GM21723 (cell line): ENCODE data around the gene HES5.
A peak's percentile ranks its signal among the peaks of the same experiment; 100 is the strongest.
"Not testable (repeated sequence)": the region's sequence is repeated elsewhere in the genome, so short reads cannot be mapped to it uniquely, and the experiment has no call there.

Source experiments
- ATAC-seq: cut with Tn5 transposase; IDR thresholded peaks from one replicate; pipeline ENCODE4 v1.9.1; 2021; ENCODE audit warnings: mild to moderate bottlenecking, moderate library complexity; ENCODE audit not compliant: unreplicated experiment

The HES5 gene, protein sequence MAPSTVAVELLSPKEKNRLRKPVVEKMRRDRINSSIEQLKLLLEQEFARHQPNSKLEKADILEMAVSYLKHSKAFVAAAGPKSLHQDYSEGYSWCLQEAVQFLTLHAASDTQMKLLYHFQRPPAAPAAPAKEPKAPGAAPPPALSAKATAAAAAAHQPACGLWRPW

DNA sequence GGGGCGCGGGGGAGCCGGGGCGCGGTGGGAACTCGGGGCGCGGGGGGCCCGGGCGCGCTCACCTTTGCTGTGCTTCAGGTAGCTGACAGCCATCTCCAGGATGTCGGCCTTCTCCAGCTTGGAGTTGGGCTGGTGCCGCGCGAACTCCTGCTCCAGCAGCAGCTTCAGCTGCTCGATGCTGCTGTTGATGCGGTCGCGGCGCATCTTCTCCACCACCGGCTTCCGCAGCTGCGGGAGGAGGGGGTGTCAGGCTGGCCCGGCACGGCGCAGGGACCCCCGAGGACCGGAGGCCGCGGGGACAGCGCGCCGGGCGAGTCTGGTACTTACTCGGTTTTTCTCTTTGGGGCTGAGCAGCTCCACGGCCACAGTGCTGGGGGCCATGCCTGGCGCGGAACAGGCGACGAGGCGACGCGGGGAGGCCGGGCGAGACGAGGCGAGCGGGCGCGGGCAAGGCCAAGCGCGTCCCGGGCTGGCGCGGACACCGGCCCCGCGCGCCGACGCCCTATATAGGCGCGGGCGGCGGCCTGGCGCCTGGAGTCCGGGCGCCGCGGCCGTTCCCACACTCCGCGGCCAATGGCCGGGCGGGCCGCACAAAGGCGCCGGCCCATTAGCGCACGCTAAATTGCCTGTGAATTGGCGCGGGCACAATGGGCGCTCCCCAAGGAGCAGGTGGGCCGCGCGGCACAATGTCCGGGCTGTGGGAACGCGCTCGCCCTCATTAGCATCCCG is at the start of gene HES5:
Gene HES5, minus strand, starts transcription at position 480 of the 729 bp plus-strand sequence. Its CDS starts 99 bp downstream, at position 381.
- ATAC-seq: no peak

DNA sequence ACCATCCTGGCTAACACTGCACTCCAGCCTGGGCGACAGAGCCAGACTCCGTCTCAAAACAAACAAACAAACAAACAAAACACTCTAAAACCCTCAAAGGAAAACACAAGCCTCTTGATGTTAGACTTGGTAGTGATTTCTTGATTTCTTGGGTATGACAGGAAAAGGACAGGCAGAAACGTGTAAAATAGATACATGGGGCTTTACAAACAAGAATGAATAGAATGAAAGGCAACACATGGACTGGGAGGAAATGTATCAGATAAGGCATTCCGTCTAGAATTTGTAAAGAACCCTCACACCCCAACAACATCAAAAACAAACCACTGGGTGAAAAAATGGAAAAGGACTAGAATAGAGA is 48.7 kb upstream of the HES5 start:
- no peak for ATAC-seq

DNA sequence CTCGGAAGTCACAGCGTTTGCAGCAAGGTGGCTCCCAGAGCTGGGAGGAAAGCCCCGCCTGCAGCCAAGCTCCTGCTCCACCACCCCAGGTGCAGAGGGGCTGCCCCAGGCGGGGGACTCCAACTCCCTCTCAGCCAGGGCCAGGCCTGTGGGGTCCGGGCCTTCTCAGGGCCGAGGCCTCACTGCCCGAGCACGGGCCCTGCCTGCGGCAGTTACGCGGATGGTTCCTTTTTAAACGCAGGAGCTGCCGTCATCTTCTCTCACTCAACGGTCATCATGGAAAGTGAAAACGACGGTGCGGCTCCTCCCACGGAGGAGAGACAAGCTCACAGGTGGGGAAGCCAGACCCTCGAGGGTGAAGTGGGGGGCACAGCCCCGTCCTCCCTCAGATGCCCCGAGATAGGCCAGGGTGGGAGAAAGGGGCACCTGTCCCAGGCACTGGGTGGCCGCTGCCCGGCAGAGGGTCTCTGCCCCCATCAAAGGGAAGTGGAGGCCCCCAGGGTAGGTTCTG is 47.6 kb upstream of the HES5 start:
- peak; percentile 40 for ATAC-seq

DNA sequence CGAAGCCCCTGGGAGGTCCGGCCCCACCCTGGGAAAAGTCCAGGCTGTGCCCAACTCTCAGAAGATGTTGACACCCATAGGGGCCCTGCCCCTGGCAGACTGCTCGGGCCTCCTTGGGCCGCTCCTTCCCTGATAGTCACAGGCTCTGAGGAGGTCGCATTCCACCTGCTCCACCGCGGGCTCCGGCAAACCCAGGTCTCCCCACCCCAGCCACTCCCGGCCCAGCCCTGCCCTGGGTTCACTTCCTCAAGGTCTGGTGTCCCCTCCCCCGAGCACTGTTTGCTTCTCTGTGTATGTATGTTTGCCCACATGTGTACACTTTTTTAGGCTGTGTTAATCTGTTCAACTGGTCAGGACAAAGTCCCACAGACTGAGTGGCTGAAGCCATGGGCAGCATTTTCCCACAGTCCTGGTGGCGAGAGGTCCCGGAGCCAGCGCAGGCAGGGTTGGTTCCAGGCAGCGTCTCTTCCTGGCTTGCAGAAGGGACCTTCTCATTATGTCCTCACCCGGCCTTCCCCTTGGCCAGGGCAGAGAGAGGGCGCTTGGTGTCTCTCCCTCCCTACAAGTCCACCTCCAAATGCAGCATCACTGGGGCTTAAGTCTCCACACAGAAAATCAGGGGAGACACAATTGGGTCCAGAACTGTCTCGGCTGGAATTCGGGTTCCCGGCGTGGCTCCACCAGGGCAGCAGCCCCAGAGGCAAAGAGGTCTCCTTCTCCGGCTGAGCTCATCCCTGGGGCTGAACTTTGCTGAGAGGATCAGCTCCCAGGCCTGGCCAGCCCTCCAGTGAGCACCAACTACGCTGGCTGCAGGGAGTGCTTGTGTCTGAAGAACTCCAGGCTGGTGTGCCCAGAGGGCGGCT is 46.0 kb upstream of the HES5 start:
- ATAC-seq: no peak

DNA sequence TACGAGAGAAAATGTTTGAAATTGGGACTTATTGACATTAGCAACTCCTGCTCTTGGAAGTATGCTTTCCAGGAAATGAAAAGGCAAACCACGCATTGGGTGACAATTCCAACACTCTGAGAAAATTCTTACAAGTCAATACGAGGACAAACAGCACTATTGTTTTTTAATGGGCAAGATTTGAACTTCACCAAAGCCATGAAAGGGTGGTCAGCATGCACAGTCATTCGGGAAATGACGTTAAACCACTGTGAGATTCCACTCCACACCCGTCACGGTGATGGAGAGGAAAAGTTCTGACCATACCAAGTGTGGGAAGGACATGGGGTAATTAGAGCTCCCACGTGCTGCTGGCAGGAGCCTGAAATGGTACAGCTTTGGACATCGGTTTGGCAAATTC is 44.3 kb upstream of the HES5 start:
- no peak for ATAC-seq

DNA sequence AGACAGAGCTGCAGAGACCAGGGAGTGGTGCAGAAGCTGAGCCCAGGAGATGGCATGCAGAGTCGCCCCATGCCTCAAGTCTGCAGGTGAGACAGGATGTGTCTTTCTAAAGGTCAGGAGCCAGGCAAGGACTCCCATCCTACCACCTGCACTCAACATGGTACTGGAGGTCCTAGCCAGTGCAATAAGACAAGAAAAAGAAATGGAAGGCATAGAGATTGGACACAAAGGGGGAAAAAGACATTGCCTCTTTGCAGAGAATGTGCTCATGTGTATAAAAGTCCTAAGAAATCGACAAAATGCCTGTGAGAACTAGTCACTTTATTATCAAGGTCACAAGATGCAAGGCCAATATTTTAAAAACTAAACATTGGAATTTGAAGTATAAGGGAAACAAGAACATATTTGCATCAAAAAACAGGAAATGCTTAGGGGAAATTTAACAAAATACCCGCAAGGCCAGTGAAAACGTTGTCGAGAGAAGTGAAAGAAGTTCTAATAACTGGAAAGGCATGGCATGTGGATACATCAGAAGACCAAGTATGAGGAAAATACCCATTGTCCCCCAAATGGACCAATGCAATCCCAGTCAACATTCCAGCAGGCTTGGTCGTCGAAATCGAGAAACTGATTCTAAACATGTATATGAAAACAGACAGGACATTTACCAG is 43.3 kb upstream of the HES5 start:
- no peak for ATAC-seq

DNA sequence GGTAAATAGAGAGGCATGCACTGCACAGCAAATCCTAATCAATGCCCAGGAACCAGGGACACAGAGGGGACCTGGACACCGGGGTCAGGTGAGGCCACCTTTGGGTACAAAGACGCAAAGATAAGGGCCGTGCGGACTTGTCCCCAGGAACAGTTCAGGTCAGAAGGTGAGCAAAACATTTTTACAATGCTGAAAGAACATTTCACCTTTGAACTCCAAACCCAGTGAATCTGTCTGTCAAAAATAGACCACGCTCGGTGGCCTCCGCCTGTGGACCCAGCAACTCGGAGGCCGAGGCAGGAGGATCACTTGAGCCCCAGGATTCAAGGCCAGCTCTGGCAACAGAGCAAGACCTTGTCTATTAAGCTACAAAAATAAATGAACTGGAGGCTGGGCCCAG is 41.3 kb upstream of the HES5 start:
- no peak for ATAC-seq

DNA sequence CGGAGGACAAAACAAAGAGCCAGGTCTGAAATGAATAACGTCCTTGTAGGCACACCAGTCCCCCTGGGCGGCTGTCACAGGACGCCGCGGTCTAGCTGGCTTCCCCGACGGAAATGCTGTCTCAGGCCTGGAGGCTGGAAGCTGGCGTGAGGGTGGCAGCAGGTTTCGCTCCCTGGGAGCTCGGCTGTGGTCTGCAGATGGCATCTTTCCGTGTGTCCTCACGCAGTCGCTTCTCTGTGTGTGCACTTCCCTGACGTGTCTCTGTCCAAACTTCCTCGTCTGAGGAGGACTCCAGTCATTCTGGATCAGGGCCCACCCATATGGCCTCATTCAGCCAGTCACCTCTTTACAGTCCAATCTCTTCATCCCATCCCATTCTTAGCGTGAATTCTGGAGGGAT is 40.3 kb upstream of the HES5 start:
- ATAC-seq: no peak

DNA sequence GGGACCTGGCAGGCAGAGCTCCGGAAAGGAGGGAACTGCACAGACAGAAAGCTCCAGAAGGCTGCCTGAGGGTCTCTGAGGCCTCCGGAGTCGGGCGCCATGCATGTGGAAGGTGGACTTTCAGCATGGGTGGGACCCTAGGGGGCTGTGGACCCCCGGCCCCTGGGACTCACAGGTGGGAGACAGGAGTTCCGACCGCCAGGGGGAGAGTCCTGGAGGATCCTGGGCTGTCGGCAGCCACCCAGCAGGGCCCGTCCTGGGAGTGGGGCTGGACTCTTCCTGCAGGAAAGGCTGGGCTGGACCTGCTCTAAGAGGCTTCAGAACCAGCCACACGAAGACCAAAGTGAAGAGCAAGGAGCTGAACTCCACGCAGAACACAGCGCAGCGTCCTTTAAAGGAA is 39.6 kb upstream of the HES5 start:
- ATAC-seq: not testable (repeated sequence)

DNA sequence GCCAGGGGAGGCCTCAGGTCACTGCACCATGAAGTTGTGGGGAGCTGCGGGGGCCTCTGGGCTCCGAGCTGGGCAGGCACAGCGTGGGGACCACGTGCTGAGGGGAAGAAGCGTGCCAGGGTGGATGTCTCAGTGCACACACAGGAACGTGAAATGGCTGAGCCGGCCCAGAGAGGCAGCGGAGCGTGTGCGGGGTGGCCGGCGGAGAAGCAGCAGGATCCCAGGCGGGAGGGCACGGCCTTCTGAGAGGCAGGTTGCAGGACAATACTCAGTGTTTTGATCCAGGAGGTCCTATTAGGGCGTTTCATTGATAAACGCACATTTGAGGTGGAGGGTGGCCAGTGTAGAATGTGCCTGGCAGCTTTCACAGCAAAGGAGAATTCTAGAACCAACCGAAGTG is 39.0 kb upstream of the HES5 start:
- no peak for ATAC-seq

DNA sequence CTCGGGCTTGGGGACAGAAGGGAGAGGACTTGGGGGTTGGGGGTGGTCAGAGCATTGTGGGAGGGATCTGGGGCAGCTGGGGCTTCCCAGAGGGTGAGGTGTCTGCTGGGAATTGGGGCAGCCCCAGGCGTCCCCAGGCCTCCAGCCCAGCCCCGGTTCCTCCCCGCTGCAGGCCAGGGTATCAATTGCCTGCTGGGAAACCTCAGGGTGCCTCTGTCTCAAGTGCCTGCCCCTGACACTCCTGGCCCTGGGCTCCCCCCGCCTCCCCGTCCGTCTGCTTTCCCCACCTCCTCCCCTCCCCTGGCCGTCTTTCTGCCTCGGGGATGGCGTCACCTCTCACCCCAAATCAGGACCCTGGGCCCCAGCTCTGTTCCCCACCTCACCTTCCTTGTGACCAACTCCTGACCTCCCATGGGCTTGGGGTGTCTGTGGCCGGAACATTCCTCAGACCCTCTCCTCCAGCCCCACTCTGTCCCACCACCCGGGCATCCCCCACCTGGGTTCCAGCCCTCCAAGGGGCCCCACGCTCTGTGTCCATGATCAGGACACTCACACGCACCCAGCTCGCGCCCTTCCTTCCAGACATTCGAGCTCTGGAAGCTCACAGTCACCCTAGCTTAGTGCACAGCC is 38.2 kb upstream of the HES5 start:
- not testable (repeated sequence) for ATAC-seq

DNA sequence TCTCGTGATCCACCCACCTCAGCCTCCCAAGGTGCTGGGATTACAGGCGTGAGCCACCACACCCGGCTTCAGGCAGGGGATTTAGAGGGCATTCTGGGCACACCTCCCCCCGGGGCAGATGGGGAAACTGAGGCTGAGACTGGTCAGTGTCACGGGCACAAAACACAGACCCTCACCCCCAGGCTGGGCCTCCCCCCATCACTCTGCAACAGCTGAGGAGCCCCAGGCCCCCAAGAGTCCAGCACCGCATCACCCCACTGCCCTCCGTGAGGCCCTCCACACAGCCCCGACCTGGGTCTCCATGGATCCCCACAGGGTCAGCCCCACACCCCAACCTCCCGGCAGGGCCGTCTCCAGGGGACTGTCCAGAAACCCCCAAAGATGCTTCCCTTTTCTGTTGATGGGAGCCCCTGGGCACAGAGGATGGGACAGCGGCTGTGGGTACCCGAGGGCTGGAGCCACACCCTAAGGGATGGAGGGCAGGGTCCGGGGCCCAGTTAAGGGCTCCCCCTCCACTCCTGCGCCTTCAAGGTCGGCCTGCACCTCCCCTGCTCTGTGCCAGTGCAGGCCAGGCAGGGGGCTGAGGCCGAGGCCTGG is 37.1 kb upstream of the HES5 start:
- no peak for ATAC-seq

DNA sequence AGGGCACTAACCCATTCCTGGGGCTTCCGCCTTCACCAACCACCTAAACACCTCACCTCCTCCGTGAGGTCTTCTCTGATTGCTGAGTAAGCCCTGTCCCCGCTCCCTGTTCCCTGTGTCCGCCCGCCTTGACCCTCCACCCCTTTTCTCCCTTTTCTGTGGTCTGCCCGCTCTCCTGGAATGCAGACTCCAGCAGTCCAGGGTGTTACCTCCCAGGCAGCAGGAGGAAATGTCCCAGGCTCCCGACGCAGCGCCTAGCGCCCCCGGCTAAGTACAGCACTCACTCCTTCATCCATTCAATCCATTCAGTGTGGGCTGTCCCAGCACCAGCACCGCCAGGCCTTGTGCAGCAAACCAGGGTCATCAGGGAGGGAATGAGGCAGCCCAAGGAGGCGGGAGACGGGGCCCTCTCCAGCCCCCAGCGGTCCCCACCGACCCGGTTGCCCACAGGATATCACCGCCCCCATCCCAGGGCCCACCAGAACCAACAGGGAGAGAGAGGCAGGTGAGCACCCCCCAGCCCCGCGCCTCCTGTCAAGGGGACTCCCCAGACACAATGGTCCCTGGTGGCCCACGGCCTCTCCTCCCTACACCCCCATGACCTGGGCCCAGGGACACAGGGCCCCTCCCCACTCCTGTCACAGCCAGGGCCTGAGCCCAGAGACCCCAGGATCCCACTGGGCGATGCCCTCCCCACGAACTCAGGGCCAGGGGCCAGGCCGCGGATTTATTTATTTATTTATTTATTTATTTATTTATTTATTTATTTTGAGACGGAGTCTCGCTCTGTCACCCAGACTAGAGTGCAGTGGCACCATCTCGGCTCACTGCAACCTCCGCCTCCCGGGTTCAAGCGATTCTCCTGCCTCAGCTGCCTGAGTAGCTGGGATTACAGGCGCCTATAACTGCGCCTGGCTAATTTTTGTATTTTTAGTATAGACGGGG is 36.3 kb upstream of the HES5 start:
- no peak for ATAC-seq

DNA sequence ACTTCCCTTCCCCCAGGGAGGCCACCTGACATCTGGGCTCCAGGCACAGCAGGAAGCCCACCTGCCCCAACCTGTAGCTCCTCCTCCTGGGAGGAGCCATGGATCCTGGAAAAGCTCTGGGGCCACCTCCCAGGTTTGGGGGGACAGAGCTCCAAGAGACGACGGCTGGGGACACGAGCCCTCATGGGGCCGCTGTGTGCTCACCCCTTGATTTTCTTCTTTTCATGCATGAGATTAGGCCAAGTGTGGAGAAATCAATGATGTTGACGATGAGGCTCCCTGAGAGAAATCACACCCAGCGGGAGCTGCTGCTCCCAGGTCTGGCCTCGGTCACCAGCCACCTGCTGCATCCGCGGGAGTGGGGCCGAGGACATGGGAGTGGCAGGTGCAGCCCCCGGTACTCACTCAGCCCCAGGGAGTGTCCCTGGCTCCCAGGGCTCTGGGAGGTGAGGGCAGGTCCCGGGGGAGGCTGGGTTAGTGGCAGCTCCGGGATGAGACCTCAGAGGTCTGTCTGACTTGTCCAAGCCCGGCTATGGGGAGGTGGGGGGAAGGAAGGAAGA is 34.8 kb upstream of the HES5 start:
- no peak for ATAC-seq

DNA sequence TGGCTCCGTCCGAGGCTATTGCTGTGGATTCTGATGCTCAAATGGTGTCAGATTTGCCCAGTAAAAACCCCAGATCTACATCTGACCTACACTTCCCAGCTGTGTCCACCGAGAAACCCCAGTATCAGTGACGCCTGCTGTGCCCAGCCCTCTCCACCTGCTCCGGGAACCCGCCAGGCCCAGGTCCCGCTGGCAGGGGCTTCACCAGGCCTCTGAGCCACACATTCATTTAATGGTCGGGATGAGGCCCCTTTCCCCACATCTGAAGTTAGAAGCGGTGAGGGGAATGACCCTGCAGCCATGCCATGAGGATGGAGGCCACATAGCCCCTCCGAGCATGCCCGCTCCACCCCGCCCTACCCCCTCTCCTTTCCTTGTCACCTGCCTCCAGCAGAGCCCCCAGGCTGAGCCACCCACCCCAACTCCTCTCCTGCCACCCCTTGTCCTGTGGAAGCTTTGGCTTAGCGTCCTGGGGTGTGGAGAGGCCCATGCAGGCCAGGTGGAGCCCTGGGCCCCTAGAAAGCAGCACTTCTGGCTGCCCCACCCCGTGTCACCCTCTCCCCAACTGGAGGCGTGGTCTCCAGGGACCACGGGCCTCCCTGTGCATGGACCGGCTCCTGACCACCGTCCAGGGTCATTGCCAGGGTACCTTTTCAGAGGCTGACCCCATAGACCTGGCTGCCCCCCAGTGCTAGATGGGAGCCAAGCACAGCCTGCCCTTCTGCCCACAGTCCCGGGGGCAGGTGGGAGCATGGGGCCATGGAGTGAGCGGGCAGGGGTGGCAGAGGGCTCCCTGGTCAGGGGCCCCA is 34.1 kb upstream of the HES5 start:
- ATAC-seq: no peak

DNA sequence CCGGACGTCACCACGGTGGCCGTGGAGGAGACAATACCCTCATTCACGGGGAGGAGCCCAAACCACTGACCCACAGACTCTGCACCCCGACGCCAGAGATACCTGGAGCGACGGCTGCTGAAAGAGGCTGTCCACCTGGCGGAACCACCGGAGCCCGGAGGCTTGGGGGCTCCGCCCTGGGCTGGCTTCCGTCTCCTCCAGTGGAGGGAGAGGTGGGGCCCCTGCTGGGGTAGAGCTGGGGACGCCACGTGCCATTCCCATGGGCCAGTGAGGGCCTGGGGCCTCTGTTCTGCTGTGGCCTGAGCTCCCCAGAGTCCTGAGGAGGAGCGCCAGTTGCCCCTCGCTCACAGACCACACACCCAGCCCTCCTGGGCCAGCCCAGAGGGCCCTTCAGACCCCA is 33.1 kb upstream of the HES5 start:
- no peak for ATAC-seq

DNA sequence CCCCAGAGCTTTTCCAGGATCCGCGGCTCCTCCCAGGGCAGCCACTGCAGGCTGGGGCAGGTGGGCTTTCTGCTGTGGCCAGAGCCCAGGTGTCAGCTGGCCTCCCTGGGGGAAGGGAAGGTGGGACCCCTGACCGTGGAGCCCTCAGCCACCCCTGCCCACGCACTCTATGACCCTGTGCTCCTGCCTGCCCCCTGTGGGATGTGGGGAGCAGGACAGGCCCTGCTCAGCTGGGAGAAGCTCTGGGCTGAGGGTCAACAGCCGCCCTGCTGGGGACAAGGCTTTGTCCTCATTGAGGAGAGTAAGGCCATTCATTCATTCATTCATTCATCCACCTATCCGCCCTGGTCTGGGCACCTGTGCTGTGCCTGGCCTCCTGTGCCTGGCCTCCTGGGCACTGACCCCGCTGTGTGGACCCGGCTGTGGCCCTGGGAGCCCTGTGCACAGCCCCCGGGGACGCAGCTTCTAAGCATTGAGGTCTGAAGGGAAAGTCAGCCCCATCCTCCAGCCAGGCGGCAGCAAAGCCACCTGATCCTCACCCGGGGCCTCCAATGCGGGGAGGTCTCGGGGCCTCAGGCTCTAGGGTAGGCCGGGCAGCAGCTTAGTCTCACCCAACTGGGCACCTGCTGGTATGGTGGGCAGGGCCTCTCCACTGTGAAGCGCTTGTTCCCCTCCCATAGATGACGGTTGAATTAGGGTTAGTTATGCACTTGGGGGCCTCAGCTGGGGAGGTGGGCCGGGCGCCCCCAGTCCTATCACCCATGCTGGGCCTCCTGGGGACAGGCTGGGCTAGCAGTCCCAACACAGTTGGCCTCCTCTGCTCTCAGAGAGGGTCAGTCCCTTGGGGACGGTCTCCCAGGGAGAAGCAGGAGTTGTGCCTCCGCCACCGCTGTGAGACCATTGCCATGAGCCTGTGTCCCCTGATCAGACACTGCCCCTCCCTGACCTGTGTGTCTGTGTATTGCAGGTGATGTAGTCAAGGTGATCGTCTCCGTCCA is 32.1 kb upstream of the HES5 start:
- no peak for ATAC-seq
